8988T (cell line): ENCODE results near the gene SLC10A7.

Source experiments
- DNase-seq: peaks from one replicate; pipeline ENCODE4 v3.0.0; 2011

SLC10A7 gene

GRCh38 chr4:146490106-146490505 is 31.6 kb downstream of the SLC10A7 start:
- no peak for DNase-seq

DNA sequence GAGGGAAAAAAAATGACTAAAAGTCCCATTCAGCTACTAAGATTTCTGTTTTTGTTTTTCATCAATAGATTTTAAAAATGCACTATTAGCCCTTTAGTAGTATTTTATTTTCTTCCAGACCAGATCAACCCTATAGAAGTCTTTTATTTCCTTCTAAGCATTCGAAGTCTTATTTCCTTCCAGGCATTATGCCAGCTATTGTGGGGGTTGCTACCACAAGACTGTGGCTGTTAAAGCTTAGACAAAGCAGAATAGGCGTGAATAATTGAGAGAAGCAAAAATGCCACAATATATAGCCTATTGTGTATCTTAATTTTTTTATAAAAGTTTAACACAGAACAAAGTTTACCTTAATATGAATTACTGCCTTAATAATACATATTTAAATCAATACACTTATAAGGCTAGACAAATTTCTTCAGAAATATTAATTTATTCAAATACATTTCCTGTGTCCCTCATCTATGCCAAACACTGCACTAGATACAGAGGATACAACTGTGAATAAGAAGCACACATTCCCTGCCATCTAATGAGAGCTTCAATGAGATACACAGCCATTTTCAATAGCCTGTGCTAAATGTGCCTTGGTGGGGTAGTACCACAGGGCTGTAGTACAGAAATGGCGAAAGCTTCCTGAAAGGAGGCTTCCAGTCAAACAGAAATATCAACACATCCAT is 33.1 kb downstream of the SLC10A7 start:
- no peak for DNase-seq

- no peak for DNase-seq
These were observed 35.2 kb downstream of the SLC10A7 start for GRCh38 chr4:146486565-146486964.

GRCh38 chr4:146485968-146486367 is 35.8 kb downstream of the SLC10A7 start:
- DNase-seq: no peak

- no peak for DNase-seq
These were observed 39.0 kb downstream of the SLC10A7 start for GRCh38 chr4:146482788-146483187.

DNA sequence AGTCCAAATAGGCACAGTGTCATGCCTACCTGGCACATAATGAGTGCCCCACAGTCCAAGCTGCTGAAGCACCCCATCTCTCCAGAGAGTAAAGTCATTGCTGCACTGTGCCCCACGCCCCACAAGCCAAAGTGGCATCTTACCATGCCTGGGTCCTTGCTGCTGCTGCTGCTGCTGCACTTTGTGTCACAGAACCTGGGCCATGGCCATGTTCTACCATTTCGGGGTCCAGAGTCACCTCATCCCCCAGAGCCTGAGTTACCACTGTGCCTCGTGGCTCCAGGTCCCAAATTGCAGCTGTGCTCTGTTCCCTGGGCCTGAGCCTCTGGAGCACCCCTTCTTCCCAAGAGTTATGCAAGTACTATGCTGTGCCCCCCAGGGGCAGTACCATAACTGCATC is 40.5 kb downstream of the SLC10A7 start:
- no peak for DNase-seq

- no peak for DNase-seq
These were observed 43.7 kb downstream of the SLC10A7 start for GRCh38 chr4:146478009-146478408.

GRCh38 chr4:146477054-146477453 is 44.7 kb downstream of the SLC10A7 start:
- DNase-seq: no peak

DNA sequence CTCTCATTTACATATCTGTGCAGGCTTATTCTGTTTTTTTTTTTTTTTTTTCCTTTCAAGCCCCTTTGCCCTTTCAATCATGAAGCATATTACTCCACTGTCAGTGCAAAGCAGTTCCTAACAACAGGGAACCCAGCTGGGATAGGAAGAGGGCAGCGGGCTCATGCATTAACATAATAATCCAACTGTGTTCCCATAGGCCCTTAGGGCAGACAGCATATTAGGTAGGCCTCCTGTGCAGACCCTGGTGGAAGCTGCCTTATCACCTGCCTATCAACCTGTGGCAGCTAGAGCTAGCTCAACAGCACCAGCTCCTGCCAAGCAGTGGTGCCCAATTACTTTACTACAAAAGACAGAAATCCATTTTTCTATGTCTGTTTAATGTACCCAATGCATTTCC is 49.3 kb downstream of the SLC10A7 start:
- no peak for DNase-seq

- DNase-seq: no peak
These were observed 51.1 kb downstream of the SLC10A7 start for GRCh38 chr4:146470604-146471003.

GRCh38 chr4:146469022-146469421 is 52.7 kb downstream of the SLC10A7 start:
- no peak for DNase-seq

DNA sequence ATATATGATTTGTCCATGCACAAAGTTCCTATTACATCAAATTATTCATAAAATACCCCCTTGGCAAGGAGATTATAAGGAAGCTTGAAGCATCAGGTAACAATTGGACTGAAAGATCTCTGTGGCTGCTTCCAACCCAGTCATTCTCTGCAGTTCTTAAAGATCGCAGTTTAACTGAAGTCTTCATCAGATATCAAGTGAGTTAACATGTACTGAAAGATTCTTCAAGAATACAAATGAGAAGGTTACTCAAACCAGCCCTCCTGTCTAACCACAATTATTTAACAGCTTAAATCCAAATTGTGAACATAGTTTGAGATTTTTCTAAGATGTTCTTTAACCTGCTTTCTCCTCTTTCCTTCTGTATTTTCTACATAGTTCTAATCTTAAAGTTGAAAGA is 56.1 kb downstream of the SLC10A7 start:
- no peak for DNase-seq

DNA sequence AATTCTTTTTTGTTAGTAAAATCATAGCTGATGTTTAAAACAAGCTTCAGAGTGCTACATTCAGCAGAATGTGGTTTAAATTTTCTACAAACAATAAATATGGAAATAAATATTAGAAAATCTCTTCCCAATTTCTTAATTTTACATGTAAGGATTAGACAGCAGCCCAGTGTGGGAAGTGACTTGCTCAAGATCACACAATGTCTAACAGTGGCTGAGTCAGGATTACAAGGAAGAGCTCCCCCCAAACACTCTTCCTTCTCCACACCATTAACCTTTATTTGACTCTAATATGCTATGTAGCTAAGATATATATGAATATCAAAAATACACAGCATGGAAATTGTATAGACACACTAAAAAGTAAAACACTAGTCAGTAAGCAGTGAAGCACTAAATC is 59.5 kb downstream of the SLC10A7 start:
- no peak for DNase-seq

DNA sequence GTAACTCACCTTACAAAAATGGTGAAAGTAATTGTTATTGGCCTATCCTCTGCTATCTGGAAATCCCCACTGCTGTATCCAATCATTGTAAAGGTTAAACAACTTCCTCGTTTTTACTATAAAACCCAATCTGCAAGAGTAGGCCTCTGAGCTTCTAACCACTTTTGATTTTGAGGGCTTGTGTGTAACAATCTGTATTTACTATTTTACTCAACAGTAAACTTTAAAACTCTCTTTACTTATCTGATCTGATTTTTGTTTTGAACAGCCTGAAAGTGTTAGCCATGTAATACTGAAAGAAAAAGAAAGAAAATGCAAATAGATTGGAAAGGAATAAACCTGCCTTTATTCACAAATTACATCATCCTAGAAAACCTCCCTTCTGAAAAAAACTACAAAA is 63.1 kb downstream of the SLC10A7 start:
- DNase-seq: no peak

DNA sequence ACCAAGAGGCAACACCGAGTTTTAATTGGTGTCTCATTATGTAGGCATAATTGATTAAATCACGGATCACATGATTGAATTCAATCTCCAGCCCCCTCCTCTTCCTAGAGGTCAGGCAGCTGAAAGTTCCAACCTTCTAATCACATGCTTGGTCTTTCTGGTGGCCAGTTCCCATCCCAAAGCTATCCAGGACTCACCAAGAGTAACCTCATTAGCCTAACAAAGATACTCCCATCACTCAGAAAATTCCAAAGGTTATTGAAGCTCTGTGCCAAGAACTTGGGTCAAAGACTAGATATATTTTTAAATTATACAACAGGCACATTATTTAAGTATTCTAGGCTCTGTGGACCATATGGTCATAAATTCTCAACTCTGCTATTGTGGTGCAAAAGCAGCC is 65.1 kb downstream of the SLC10A7 start:
- DNase-seq: no peak

- no peak for DNase-seq
These were observed 68.4 kb downstream of the SLC10A7 start for GRCh38 chr4:146453181-146453807.

DNA sequence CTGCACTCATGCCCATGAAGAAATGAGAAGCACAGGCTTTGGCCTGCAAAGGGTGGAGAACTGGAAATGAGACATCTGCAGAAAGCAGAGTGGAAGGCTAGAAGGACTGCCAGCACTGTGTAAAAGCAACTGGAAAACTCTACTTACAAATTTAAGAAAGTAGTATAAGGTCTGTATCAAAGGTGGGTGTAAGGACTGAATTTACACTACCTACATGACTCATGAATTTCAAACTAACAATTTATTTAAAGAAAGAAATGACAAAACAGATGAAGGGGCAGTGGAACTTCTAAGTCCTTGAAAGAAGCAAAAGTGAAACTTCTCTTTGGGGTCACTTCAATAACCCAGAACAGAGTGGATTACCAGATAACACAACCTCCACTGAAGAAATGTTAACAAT is 71.2 kb downstream of the SLC10A7 start:
- no peak for DNase-seq

DNA sequence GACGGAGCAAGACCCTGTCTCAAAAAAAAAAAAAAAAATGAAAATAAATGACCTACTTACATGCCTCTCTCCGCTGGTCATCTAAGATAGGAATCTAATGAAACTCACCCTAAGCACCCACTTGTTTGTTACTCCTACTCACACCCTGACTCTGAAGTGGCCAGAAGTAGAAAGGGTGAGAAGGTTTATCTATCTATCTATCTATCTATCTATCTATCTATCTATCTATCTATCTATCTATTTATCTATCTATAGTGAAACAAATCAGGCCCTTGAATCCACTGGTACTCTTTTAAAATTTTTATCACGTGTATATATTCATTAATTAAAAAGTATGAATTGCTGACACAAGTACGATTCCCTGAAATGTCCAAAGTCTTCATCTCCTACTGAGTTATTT is 75.2 kb downstream of the SLC10A7 start:
- DNase-seq: no peak

- DNase-seq: no peak
These were observed 76.3 kb downstream of the SLC10A7 start for GRCh38 chr4:146445198-146446150.

- no peak for DNase-seq
These were observed 78.2 kb downstream of the SLC10A7 start for GRCh38 chr4:146443525-146443924.

DNA sequence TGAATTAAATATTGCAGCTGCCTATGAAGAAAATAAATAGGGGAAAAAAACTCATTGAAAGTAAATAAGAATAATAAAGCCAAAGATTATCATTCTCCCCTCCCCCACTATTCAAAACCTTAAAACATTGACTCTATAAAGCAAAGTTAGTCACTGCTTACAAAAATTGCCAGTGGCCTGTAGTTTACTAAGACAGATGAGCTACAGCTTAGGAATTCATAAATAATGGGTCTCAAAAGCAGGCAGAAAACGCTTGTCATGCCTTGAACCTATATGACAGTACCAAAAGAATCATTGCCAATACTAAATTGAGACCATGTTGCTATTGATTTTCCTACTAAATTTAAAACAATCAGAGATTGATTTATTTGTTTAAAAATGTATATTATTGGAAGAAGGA is 78.9 kb downstream of the SLC10A7 start:
- no peak for DNase-seq

DNA sequence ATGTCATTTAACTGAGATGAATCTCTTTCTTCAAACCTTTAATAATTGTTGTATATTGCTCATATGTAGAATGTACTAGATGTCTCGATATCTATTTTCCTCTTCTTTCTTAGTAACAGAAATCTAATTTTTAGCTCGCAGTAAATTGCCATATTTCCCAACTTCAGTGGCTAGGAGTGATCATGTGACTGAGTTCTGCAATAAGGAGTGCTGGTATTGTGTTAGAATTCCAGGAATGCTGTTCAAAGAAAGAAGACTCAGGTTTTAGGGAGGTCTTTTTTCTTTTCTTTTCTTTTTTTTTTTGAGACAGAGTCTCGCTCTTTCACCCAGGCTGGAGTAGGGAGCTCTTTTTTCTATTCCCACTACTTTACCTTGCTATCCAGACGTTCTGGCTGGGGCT is 81.7 kb downstream of the SLC10A7 start:
- no peak for DNase-seq

GRCh38 chr4:146439437-146439836 is 82.3 kb downstream of the SLC10A7 start:
- DNase-seq: no peak

DNA sequence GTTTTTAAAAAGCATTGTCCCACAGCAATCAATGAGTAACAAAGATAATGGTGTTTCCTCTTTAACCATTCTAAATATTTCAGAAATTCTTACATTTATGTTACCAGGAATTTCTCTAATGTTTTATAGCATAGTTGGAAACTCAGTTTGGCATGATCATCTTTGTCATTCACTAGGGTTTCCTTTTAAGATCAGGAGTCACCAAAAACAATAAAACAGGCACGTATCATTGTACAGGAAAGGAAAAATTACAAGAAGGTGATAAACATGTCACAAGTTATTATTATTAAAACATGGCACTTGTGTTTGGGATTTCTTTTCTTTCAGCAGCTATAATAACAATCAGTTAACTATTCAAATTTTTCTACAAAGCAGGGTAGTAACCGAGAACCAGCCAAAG is 84.0 kb downstream of the SLC10A7 start:
- DNase-seq: no peak
